ENCODE data around the gene ZNF433. TPM values are rescaled to one million over a fixed set of nuclear protein-coding genes. Genes with fewer than 3 reads are reported as not detected.

ZNF433 gene
- total and polyA plus RNA-seq, 10 of the 15 experiments (the other 5 are each of a cell fraction or from before 2014, with no cell fraction given): 0.79 to 2.9 (median 1.7) TPM

GRCh38 chr19:11987405-11988281, 47.8 kb downstream of the ZNF433 start (continued):
- TF ChIP-seq BCL11A (IDR thresholded peaks at IDR 0.05; ENCODE audit: low read depth, low read length): 0 out of 2 replicates have a peak, but pooled peaks have one; percentile 11
- TF ChIP-seq EGR1 (IDR thresholded peaks at IDR 0.05; ENCODE audit: borderline replicate concordance in 1 of 2, low read depth in 2 of 2, low read length in 2 of 2): peak in 1 of 2 experiments; percentile 59; a peak in 1 of 3 replicates
- TF ChIP-seq HDAC6 (IDR thresholded peaks at IDR 0.05; ENCODE audit: unreplicated experiment): peak; percentile 55
- TF ChIP-seq EED (IDR thresholded peaks at IDR 0.05; ENCODE audit: low read depth): 0 out of 2 replicates have a peak, but pooled peaks have one; percentile 14
- no peak for TF ChIP-seq PAX5 (IDR thresholded peaks at IDR 0.05; ENCODE audit: borderline replicate concordance, low read depth, low read length)
- 0 out of 4 replicates have a peak, but pooled peaks of 1 of the 2 experiments have one; percentile 8 for TF ChIP-seq EP300 (IDR thresholded peaks at IDR 0.05; ENCODE audit: borderline replicate concordance in 1 of 2, control insufficient read depth in 1 of 2, low read depth in 2 of 2, low read length in 2 of 2)
- peak; percentile 38 for TF ChIP-seq IKZF1 (conservative IDR thresholded peaks at IDR 0.05)
- TF ChIP-seq RBBP5 (conservative IDR thresholded peaks at IDR 0.05): no peak
- TF ChIP-seq RELA (IDR thresholded peaks at IDR 0.05; ENCODE audit: borderline replicate concordance, partially characterized antibody): no peak
- TF ChIP-seq PKNOX1 (IDR thresholded peaks at IDR 0.05): peak; percentile 98
- peak; percentile 95 for TF ChIP-seq PBX3 (IDR thresholded peaks at IDR 0.05; ENCODE audit: insufficient replicate concordance, low read depth, low read length)
- no peak for TF ChIP-seq CREB1 (IDR thresholded peaks at IDR 0.05; ENCODE audit: low read depth)
- peak; percentile 65; the same call in 1 of the 2 replicates for TF ChIP-seq ZBTB40 (IDR thresholded peaks at IDR 0.05; ENCODE audit: borderline replicate concordance)
- TF ChIP-seq NR2C2 (IDR thresholded peaks at IDR 0.05; ENCODE audit: borderline replicate concordance, control insufficient read depth, insufficient read length, low read depth): no peak
- no peak for TF ChIP-seq FOXK2 (IDR thresholded peaks at IDR 0.05)
- peak; percentile 81 for TF ChIP-seq POLR2A (IDR thresholded peaks at IDR 0.05; ENCODE audit: low read depth, low read length)
- TF ChIP-seq SUPT20H (IDR thresholded peaks at IDR 0.05; ENCODE audit: borderline replicate concordance, control insufficient read depth, low read depth, low read length): no peak
- TF ChIP-seq SMC3 (IDR thresholded peaks at IDR 0.05; ENCODE audit: borderline replicate concordance, low read length): 0 out of 2 replicates have a peak, but pooled peaks have one; percentile 3
- TF ChIP-seq E4F1 (IDR thresholded peaks at IDR 0.05; ENCODE audit: borderline replicate concordance, partially characterized antibody): no peak

Measured in GM12878 (cell line).